ENCODE measurements around the gene CD38. TPM values are rescaled to one million over a fixed set of nuclear protein-coding genes. Genes with fewer than 3 reads are reported as not detected.
"Not testable (repeated sequence)": the region's sequence is repeated elsewhere in the genome, so short reads cannot be mapped to it uniquely, and the experiment has no call there.

The CD38 gene
- total RNA-seq, 1 donor from 2014 or later = 1.7 TPM

GRCh38 chr4:15848191-15848842 is 70.2 kb downstream of the CD38 start:
- intact Hi-C loops (cut with micrococcal nuclease) = no loop called here
- ATAC-seq = no peak
- DNase-seq = no peak

GRCh38 chr4:15851969-15852368 is 73.8 kb downstream of the CD38 start:
- DNase-seq = no peak
- no peak for ATAC-seq
- intact Hi-C loops (cut with micrococcal nuclease) = no loop called here

DNA sequence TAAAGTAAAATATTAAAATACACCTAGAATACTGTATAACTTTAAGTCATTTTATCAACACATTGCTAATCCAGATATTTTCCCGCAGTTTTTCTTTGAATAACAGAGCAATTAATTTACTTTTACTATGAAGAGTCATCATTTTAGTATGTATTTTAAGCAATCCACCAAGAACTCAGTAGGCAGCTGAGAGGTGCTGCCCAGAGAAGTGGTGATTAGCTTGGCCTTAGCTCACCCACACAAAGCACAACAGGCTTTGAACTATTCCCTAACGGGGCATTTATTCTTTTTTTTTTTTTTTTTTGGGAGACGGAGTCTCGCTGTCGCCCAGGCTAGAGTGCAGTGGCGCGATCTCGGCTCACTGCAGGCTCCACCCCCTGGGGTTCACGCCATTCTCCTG is 74.4 kb downstream of the CD38 start:
- ATAC-seq = no peak
- intact Hi-C loops (cut with micrococcal nuclease) = no loop called here
- no peak for DNase-seq

- no peak for ATAC-seq
- no peak for DNase-seq
These were observed 75.2 kb downstream of the CD38 start for GRCh38 chr4:15853345-15853744.

GRCh38 chr4:15855804-15856475 is 77.8 kb downstream of the CD38 start:
- DNase-seq = peak; percentile 73
- intact Hi-C loops (cut with micrococcal nuclease) = no loop called here
- ATAC-seq = peak; percentile 94

More at GRCh38 chr4:15853345-15853744, 75.2 kb downstream of the CD38 start:
- intact Hi-C loops (cut with micrococcal nuclease) = no loop called here

DNA sequence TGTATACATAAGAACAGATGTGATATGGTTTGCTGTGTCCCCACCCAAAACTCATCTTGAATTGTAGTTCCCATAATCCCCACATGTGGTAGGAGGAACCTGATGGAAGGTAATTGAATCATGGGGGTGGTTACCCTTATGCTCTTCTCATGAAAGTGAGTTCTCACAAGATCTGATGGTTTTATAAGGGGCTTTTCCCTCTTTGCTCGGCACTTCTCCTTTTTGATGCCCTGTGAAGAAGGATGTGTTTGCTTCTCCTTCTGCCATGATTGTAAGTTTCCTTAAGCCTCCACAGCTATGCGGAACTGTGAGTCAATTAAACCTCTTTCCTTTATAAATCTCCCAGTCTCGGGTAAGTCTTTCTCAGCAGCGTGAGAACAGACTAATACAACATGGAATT is 83.1 kb downstream of the CD38 start:
- intact Hi-C loops (cut with micrococcal nuclease); DNase-seq; ATAC-seq: not testable (repeated sequence)

DNA sequence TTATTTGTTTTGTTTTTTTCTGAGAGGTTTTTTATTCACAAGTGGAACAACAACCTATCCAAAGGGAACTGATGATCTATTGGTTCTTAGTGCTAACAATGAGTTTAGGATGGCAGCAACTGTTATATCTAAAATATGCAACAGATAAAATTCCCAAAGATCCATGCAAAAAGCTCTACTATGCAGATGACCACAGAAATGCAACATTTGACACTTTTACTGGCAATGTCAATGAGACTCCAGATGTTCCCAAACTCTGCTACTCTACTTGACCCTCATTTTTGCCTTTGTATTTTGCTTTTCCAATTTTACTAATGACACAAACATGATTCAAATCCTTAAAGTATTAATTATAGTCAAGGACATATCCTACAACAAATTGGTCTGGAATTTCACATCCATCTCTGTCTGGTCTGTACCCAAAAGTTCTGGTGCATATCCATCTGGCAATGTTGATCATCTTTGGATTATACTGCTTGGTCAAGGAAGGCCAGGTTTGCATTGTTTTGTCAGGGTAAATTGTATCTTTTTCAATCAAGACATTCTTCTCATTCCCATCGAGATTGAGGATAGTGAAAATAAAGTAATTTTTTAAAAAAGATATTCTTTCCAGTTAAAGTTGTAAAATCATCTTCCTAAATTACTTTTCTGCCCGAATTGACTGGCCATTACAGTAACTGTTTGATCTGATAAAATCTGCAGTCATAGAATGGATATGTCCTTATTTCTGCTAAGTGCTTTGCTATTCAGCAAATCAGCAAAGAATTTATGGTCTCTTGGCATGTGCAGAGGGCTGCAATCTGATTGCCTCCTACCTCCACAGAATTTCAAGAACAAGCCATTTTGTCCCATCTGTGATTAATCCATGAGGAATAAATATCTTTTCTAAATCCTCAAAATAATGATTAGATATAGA is 86.8 kb downstream of the CD38 start:
- ATAC-seq = no peak
- intact Hi-C loops (cut with micrococcal nuclease) = no loop called here
- DNase-seq = no peak

GRCh38 chr4:15868111-15868510 is 90.0 kb downstream of the CD38 start:
- intact Hi-C loops (cut with micrococcal nuclease) = no loop called here
- DNase-seq = no peak
- no peak for ATAC-seq

DNA sequence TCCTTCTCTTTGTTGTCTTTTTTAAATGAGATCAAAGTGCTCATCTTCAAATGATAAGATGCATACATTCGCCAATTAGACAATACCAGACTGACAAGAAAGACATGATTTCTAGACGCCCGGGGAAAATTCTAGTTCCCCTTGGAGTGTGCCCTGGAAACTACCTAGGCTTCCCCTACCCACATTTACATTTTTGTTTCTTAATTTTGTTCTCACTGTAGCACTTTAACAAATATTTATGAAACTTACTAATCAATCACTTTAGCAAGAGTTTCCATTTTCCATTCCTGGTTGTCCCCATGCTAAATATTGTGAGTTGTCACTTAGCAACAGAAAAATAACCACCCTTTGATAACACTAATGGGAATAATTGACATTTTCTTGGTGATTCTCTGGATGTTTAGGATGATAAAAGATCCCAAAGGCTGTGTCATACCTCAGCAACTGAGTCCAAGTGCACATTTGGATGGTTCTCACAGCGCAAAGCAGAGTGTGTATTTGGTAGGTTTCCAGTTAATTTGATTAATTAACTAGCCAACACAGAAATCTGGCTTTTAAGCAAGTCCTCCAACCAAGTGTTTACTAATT is 90.8 kb downstream of the CD38 start:
- intact Hi-C loops (cut with micrococcal nuclease) = no loop called here
- ATAC-seq (no peak), DNase-seq (no peak)

GRCh38 chr4:15870079-15870478 is 92.0 kb downstream of the CD38 start:
- intact Hi-C loops (cut with micrococcal nuclease) = no loop called here
- ATAC-seq = no peak
- DNase-seq = no peak

GRCh38 chr4:15870921-15871664 is 93.0 kb downstream of the CD38 start:
- intact Hi-C loops (cut with micrococcal nuclease) = no loop called here
- DNase-seq (no peak), ATAC-seq (no peak)

DNA sequence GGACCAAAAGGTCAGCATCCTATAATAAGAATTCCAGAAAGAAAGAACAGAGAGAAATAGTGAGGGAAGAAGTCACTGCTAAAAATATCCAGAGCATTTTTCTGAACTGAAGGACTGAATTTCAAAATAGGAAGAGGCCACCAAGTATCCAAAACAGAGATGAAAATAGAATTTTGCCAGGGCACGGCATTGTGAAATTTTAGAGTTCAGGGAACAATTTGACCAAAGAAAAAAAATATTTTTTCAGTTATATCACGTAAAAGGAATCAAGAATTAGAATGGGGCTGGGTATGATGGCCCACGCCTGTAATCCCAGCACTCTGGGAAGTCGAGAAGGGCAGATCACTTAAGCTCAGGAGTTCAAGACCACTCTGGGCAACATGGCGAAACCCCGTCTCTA is 95.0 kb downstream of the CD38 start:
- ATAC-seq (peak; percentile 43), DNase-seq (no peak)
- intact Hi-C loops (cut with micrococcal nuclease) = no loop called here

DNA sequence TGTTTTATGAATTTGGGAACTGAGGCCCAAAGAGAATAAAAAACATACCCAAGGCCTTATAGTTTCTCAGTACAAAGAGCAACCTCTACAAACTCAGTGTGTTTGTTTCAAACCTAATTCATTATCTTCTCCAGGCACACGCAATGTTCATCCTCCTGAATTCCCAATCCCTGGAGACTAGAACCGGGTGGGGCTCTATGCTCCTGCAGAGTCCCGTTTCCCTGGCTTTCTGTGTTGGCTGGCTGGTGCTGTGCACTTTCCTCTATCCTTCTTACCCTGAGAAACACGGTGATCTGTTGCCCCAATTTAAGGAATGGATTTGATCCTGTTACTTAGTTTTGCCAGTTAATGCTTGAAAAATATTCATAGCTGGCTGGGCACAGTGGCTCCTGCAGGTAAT is 96.5 kb downstream of the CD38 start:
- DNase-seq (no peak), ATAC-seq (no peak)
- intact Hi-C loops (cut with micrococcal nuclease) = no loop called here

GRCh38 chr4:15875663-15876460 is 97.7 kb downstream of the CD38 start:
- ATAC-seq = no peak
- intact Hi-C loops (cut with micrococcal nuclease) = no loop called here
- no peak for DNase-seq

- intact Hi-C loops (cut with micrococcal nuclease) = no loop called here
- ATAC-seq = no peak
- DNase-seq = no peak
These were observed 99.9 kb downstream of the CD38 start for GRCh38 chr4:15878011-15878410.

- ATAC-seq (no peak), DNase-seq (no peak)
- intact Hi-C loops (cut with micrococcal nuclease) = loop anchor here (2.0 kb wide), 1 partner anchor 119 kb away; no protein-coding TSS in a partner anchor
These were observed 103.7 kb downstream of the CD38 start for GRCh38 chr4:15881820-15882219.

DNA sequence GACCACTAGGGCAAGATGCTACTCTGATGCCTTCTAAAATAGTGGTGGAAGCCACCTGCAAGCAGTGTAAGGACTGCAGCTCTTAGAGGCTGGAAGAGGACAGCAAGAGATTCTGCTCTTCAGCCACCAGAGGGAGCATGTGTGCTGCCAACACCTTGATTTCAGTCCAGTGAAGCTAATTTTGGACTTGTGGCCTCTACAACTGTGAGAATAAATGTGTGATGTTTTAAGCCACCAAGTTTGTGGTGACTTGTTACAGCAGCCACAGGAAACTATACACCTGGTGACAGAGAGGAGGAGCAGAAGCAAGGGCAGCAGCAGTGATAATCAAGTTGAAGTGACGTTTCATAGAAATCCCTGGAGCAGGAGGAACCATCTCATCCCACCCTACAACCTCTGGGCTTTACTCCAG is 104.6 kb downstream of the CD38 start:
- ATAC-seq = peak; percentile 87
- intact Hi-C loops (cut with micrococcal nuclease) = loop anchor here (2.0 kb wide), 1 partner anchor 118 kb away; no protein-coding TSS in a partner anchor
- DNase-seq = no peak

DNA sequence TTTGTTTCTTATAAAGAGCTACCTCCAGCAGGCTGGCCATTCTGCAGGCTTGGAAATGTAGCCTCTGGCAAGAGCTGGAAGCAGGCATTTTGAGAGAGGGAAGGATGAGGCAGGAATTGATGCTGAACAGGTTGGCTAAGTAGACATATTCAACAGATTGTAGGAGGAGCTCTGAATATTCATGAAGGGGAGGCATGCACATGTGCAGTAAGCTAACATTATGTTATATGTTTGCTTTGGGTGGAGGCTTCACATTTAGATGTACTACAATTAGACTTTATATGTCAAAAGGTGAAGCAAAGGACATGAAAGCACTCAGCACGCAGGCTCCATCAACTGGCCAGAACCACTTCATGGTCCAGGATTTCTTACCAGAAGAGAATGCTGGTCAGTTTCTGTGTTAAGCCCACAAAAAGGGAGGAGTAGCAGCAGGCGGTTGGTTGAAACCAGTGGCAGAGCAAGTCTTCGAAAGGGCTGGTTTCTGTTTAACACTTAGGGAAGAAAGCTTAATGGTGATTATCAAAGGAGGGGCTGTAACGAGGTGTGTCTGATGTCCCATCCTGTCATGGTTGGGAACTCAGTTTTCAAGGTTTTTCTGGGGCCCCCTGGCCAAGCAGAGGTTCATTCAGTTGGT is 105.6 kb downstream of the CD38 start:
- intact Hi-C loops (cut with micrococcal nuclease) = loop anchor here (2.0 kb wide), 1 partner anchor 117 kb away; no protein-coding TSS in a partner anchor
- no peak for DNase-seq
- ATAC-seq = no peak

Measured in left ventricle myocardium superior (tissue), 1 donor.